ENCODE data around the gene AGPAT3. TPM values are rescaled to one million over a fixed set of nuclear protein-coding genes. Genes with fewer than 3 reads are reported as not detected.

The AGPAT3 gene
- total RNA-seq (ENCODE audit: low replicate concordance), result 7.8 and 8.7 TPM in 2 replicates

GRCh38 chr21:43864962-43865539, at the start of gene AGPAT3:
TSS of gene AGPAT3 (plus strand) at chr21:43865223. CDS start at chr21:43959682, 94,459 bp downstream.
- no peaks in the 10 kb centered on the region for H3K79me2 ChIP-seq (ENCODE audit: low read depth)
- Mint-ChIP-seq H3K9me3 (no peaks in the 10 kb centered on the region), H3K27me3 (ENCODE audit: insufficient read depth, low read depth) (peaks cover 14% of the 10 kb centered on the region), H3K4me3 (peak within 1 kb of the TSS; percentile 83), H3K36me3 (peaks cover 12% of the 10 kb centered on the region), H3K27ac (no peak within 1 kb of the TSS), H3K4me1 (peaks cover 26% of the 10 kb centered on the region)
- H3K4me2 ChIP-seq, result peak within 1 kb of the TSS; percentile 91
- peak within 1 kb of the TSS; percentile 66 for H3K4me3 ChIP-seq
- peak; percentile 65 for DNase-seq (ENCODE audit: low spot score)
- peak within 1 kb of the TSS; percentile 72 for H2AFZ ChIP-seq (replicated peaks)
- no peaks in the 10 kb centered on the region for H3K36me3 ChIP-seq
- H3K27me3 ChIP-seq, result peaks cover 62% of the 10 kb centered on the region
- H4K20me1 ChIP-seq (ENCODE audit: low read depth), result peaks cover 8% of the 10 kb centered on the region
- H3F3A ChIP-seq (ENCODE audit: low read depth), result peaks cover 26% of the 10 kb centered on the region
- no peak within 1 kb of the TSS for H3K9ac ChIP-seq
- H3K4me1 ChIP-seq, result peaks cover 7% of the 10 kb centered on the region
- TF ChIP-seq EZH2phosphoT487 (IDR thresholded peaks at IDR 0.05), result no peak
- TF ChIP-seq EZH2 (IDR thresholded peaks at IDR 0.05), result no peak
- no peak for TF ChIP-seq CTCF (IDR thresholded peaks at IDR 0.05)
- no peaks in the 10 kb centered on the region for H3K9me3 ChIP-seq (ENCODE audit: low read depth)
- H3K27ac ChIP-seq, result no peak within 1 kb of the TSS

- no peaks in the 10 kb centered on the region for H3K36me3 ChIP-seq
- H3K9me3 Mint-ChIP-seq, result peaks cover 6% of the 10 kb centered on the region
- H3K9ac ChIP-seq, result no peak overlapping the region
- peaks cover 9% of the 10 kb centered on the region for H3F3A ChIP-seq (ENCODE audit: low read depth)
- H3K27me3 ChIP-seq, result no peaks in the 10 kb centered on the region
- H3K36me3 Mint-ChIP-seq, result no peaks in the 10 kb centered on the region
- H3K4me2 ChIP-seq, result no peak overlapping the region
- no peak overlapping the region for H2AFZ ChIP-seq (replicated peaks)
- H3K79me2 ChIP-seq (ENCODE audit: low read depth), result no peaks in the 10 kb centered on the region
- no peak overlapping the region for H3K4me3 Mint-ChIP-seq
- no peaks in the 10 kb centered on the region for H4K20me1 ChIP-seq (ENCODE audit: low read depth)
- H3K4me1 Mint-ChIP-seq, result peaks cover 16% of the 10 kb centered on the region
- H3K27ac Mint-ChIP-seq, result no peak overlapping the region
- H3K4me3 ChIP-seq, result no peak overlapping the region
- TF ChIP-seq CTCF (IDR thresholded peaks at IDR 0.05) (no peak), EZH2 (IDR thresholded peaks at IDR 0.05) (no peak), EZH2phosphoT487 (IDR thresholded peaks at IDR 0.05) (no peak)
- H3K27me3 Mint-ChIP-seq (ENCODE audit: insufficient read depth, low read depth), result peaks cover 8% of the 10 kb centered on the region
- no peak overlapping the region for H3K27ac ChIP-seq
- no peaks in the 10 kb centered on the region for H3K9me3 ChIP-seq (ENCODE audit: low read depth)
- DNase-seq (ENCODE audit: low spot score), result no peak
- H3K4me1 ChIP-seq, result peaks cover 16% of the 10 kb centered on the region
Observed at GRCh38 chr21:43815991-43816390, 49.0 kb upstream of the AGPAT3 start.

GRCh38 chr21:43816611-43817071, 48.4 kb upstream of the AGPAT3 start:
- H3K36me3 ChIP-seq, result no peaks in the 10 kb centered on the region
- no peaks in the 10 kb centered on the region for H3K36me3 Mint-ChIP-seq
- no peak overlapping the region for H2AFZ ChIP-seq (replicated peaks)
- H3K27me3 ChIP-seq, result no peaks in the 10 kb centered on the region
- DNase-seq (ENCODE audit: low spot score), result no peak
- no peak overlapping the region for H3K9ac ChIP-seq
- no peak overlapping the region for H3K4me2 ChIP-seq
- H3K27ac Mint-ChIP-seq, result no peak overlapping the region
- H4K20me1 ChIP-seq (ENCODE audit: low read depth), result no peaks in the 10 kb centered on the region
- no peak overlapping the region for H3K4me3 Mint-ChIP-seq
- H3K79me2 ChIP-seq (ENCODE audit: low read depth), result no peaks in the 10 kb centered on the region
- H3K9me3 ChIP-seq (ENCODE audit: low read depth), result no peaks in the 10 kb centered on the region
- peaks cover 10% of the 10 kb centered on the region for H3K4me1 ChIP-seq
- peaks cover 16% of the 10 kb centered on the region for H3K4me1 Mint-ChIP-seq
- TF ChIP-seq CTCF (IDR thresholded peaks at IDR 0.05), result peak; percentile 28
- TF ChIP-seq EZH2 (IDR thresholded peaks at IDR 0.05), result no peak
- no peak for TF ChIP-seq EZH2phosphoT487 (IDR thresholded peaks at IDR 0.05)
- no peak overlapping the region for H3K27ac ChIP-seq
- H3K4me3 ChIP-seq, result no peak overlapping the region
- peaks cover 9% of the 10 kb centered on the region for H3F3A ChIP-seq (ENCODE audit: low read depth)
- H3K9me3 Mint-ChIP-seq, result peaks cover 8% of the 10 kb centered on the region
- H3K27me3 Mint-ChIP-seq (ENCODE audit: insufficient read depth, low read depth), result peaks cover 9% of the 10 kb centered on the region
